ENCODE measurements around the gene CFL1. TPM values are rescaled to one million over a fixed set of nuclear protein-coding genes. Genes with fewer than 3 reads are reported as not detected.

Gene CFL1
- total RNA-seq, 2 donors from 2014 or later = 654 to 731 TPM

- H3K4me3 ChIP-seq = no peak overlapping the region
Observed at GRCh38 chr11:65864706-65865471, 6.9 kb upstream of the CFL1 start.

GRCh38 chr11:65863889-65864705 lies 6.1 kb upstream of the CFL1 start:
- Histone ChIP-seq H3K4me3 (no peak overlapping the region), H3K27me3 (replicated peaks; ENCODE audit: insufficient read depth) (no peaks in the 10 kb centered on the region), H3K36me3 (peaks cover 12 to 24% of the 10 kb centered on the region in 2 donors), H3K4me1 (replicated peaks) (peaks cover 7% of the 10 kb centered on the region), H3K27ac (no peak overlapping the region), H3K9me3 (no peaks in the 10 kb centered on the region)
- TF ChIP-seq POLR2A (IDR thresholded peaks at IDR 0.05) = no peak
- no peak for TF ChIP-seq CTCF (IDR thresholded peaks at IDR 0.05)
- no peak for TF ChIP-seq POLR2AphosphoS5 (IDR thresholded peaks at IDR 0.05)
- intact Hi-C loops (cut with DNase I) = no loop called here
- WGBS = 86% methylated on average over 12 of the region's 12 CpGs
- no peak for DNase-seq (ENCODE audit: low spot score)

More at GRCh38 chr11:65864706-65865471, 6.9 kb upstream of the CFL1 start:
- no peak for TF ChIP-seq CTCF (IDR thresholded peaks at IDR 0.05)
- no peak for TF ChIP-seq POLR2AphosphoS5 (IDR thresholded peaks at IDR 0.05)
- TF ChIP-seq POLR2A (IDR thresholded peaks at IDR 0.05) = no peak
- H3K36me3 ChIP-seq = peaks cover 12 to 24% of the 10 kb centered on the region in 2 donors
- no peak for DNase-seq (ENCODE audit: low spot score)
- H3K9me3 ChIP-seq = no peaks in the 10 kb centered on the region
- H3K27me3 ChIP-seq (replicated peaks; ENCODE audit: insufficient read depth) = no peaks in the 10 kb centered on the region
- intact Hi-C loops (cut with DNase I) = no loop called here
- WGBS = 85% methylated on average over 18 of the region's 18 CpGs
- H3K4me1 ChIP-seq (replicated peaks) = peaks cover 7% of the 10 kb centered on the region
- H3K27ac ChIP-seq = no peak overlapping the region

GRCh38 chr11:65862941-65863888 lies 5.2 kb upstream of the CFL1 start:
- TF ChIP-seq POLR2A (IDR thresholded peaks at IDR 0.05) = no peak
- no peak for TF ChIP-seq POLR2AphosphoS5 (IDR thresholded peaks at IDR 0.05)
- no peak for TF ChIP-seq CTCF (IDR thresholded peaks at IDR 0.05)
- 89% methylated on average over 24 of the region's 24 CpGs for WGBS
- Histone ChIP-seq H3K27me3 (replicated peaks; ENCODE audit: insufficient read depth) (no peaks in the 10 kb centered on the region), H3K4me1 (replicated peaks) (peaks cover 7% of the 10 kb centered on the region), H3K4me3 (no peak overlapping the region), H3K9me3 (no peaks in the 10 kb centered on the region), H3K36me3 (peaks cover 12 to 24% of the 10 kb centered on the region in 2 donors), H3K27ac (no peak overlapping the region)
- no peak for DNase-seq (ENCODE audit: low spot score)
- intact Hi-C loops (cut with DNase I) = no loop called here

- TF ChIP-seq CTCF (IDR thresholded peaks at IDR 0.05) = no peak
- TF ChIP-seq POLR2A (IDR thresholded peaks at IDR 0.05) = no peak
- no peak for TF ChIP-seq POLR2AphosphoS5 (IDR thresholded peaks at IDR 0.05)
- intact Hi-C loops (cut with DNase I) = no loop called here
- H3K4me3 ChIP-seq = no peak overlapping the region
- peaks cover 7% of the 10 kb centered on the region for H3K4me1 ChIP-seq (replicated peaks)
- no peaks in the 10 kb centered on the region for H3K9me3 ChIP-seq
- no peak for DNase-seq (ENCODE audit: low spot score)
- peaks cover 12 to 24% of the 10 kb centered on the region in 2 donors for H3K36me3 ChIP-seq
- H3K27me3 ChIP-seq (replicated peaks; ENCODE audit: insufficient read depth) = no peaks in the 10 kb centered on the region
- WGBS = 73% methylated on average over 5 of the region's 5 CpGs
- no peak overlapping the region for H3K27ac ChIP-seq
Observed at GRCh38 chr11:65862191-65862735, 4.3 kb upstream of the CFL1 start.
